Lower leg skin (tissue), 3 donors: Measurements from ENCODE around the gene NAA38.

Experiments used
- CTCF ChIP-seq, 3 donors: fragments of 450-650 bp; IDR thresholded peaks; one replicate each; pipeline ENCODE4 v1.5.1; 2016; ENCODE audit warnings: antibody characterized with exemption in 3 of 3, mild to moderate bottlenecking in 3 of 3, moderate library complexity in 2 of 3
- POLR2A ChIP-seq, 2 donors: fragments of 450-650 bp; IDR thresholded peaks; one replicate each; pipeline ENCODE4 v1.6.1; 2016 to 2017; ENCODE audit warnings: antibody characterized with exemption in 2 of 2, mild to moderate bottlenecking in 1 of 2, moderate library complexity in 1 of 2

DNA sequence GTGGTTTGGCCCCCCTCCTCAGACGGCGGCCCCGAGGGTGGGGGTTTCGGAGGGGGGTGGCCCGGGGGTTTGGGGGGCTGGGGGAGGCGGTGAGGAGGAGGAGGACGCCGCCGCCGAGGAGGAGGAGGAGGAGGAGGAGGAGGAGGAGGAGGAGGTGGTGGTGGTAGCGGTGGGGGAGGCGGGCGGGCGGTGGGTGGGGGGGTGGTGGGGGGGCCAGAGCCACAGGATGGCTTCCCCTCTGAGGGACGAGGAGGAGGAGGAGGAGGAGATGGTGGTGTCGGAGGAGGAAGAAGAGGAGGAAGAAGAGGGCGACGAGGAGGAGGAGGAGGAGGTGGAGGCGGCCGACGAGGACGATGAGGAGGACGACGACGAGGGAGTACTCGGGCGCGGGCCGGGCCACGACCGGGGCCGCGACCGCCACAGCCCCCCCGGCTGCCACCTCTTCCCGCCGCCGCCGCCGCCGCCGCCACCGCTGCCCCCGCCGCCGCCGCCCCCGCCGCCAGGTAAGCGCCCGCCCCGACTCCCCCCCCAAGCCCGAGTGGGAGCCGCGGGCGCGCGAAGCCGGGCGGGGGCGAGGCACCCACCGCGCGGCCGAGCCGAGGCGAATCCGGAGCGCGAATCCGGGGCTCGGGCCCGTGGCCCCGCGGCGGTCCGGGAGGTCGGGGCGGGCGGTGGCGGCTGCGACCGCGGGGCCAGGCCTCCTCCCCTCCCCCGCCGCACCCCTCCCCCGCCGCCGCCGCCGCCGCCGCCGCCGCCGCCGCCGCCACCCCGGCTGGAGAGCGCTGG is 27.4 kb upstream of the NAA38 start:
- TF ChIP-seq CTCF (IDR thresholded peaks at IDR 0.05) (no peak), POLR2A (IDR thresholded peaks at IDR 0.05) (no peak)
